ENCODE data around the gene RITA1.

RITA1 gene

GRCh38 chr12:113234483-113234882, 49.0 kb downstream of the RITA1 start:
- peaks cover 20% of the 10 kb centered on the region for H3K4me1 ChIP-seq (ENCODE audit: insufficient read depth, insufficient read length)
- peaks cover 80% of the 10 kb centered on the region for H3K36me3 ChIP-seq (ENCODE audit: insufficient read depth, insufficient read length, low read length)
- no peaks in the 10 kb centered on the region for H3K9me3 ChIP-seq (ENCODE audit: insufficient read depth, low read length)
- no peak for DNase-seq (ENCODE audit: low read depth, low spot score)
- H3K4me3 ChIP-seq (ENCODE audit: insufficient read length, low read depth) = no peak overlapping the region
- no peak overlapping the region for H3K9ac ChIP-seq (ENCODE audit: insufficient read length, low read depth)
- TF ChIP-seq ZNF274 (IDR thresholded peaks at IDR 0.05; ENCODE audit: low read depth, low read length) (no peak), YY1 (IDR thresholded peaks at IDR 0.05; ENCODE audit: insufficient read depth, insufficient read length) (no peak), SUZ12 (IDR thresholded peaks at IDR 0.05; ENCODE audit: extremely low read depth, insufficient read depth, insufficient read length) (no peak)
- no peaks in the 10 kb centered on the region for H3K27me3 ChIP-seq (ENCODE audit: insufficient read depth, insufficient read length)

GRCh38 chr12:113235976-113236375, 50.5 kb downstream of the RITA1 start:
- peaks cover 13% of the 10 kb centered on the region for H3K4me1 ChIP-seq (ENCODE audit: insufficient read depth, insufficient read length)
- H3K9me3 ChIP-seq (ENCODE audit: insufficient read depth, low read length) = no peaks in the 10 kb centered on the region
- peaks cover 73% of the 10 kb centered on the region for H3K36me3 ChIP-seq (ENCODE audit: insufficient read depth, insufficient read length, low read length)
- TF ChIP-seq SUZ12 (IDR thresholded peaks at IDR 0.05; ENCODE audit: extremely low read depth, insufficient read depth, insufficient read length) (no peak), YY1 (IDR thresholded peaks at IDR 0.05; ENCODE audit: insufficient read depth, insufficient read length) (no peak), ZNF274 (IDR thresholded peaks at IDR 0.05; ENCODE audit: low read depth, low read length) (no peak)
- no peaks in the 10 kb centered on the region for H3K27me3 ChIP-seq (ENCODE audit: insufficient read depth, insufficient read length)
- no peak overlapping the region for H3K9ac ChIP-seq (ENCODE audit: insufficient read length, low read depth)
- DNase-seq (ENCODE audit: low read depth, low spot score) = no peak
- H3K4me3 ChIP-seq (ENCODE audit: insufficient read length, low read depth) = no peak overlapping the region

- Histone ChIP-seq H3K4me3 (ENCODE audit: insufficient read length, low read depth) (no peak overlapping the region), H3K9ac (ENCODE audit: insufficient read length, low read depth) (no peak overlapping the region), H3K36me3 (ENCODE audit: insufficient read depth, insufficient read length, low read length) (peaks cover 72% of the 10 kb centered on the region), H3K9me3 (ENCODE audit: insufficient read depth, low read length) (no peaks in the 10 kb centered on the region), H3K4me1 (ENCODE audit: insufficient read depth, insufficient read length) (peaks cover 11% of the 10 kb centered on the region), H3K27me3 (ENCODE audit: insufficient read depth, insufficient read length) (no peaks in the 10 kb centered on the region)
- no peak for DNase-seq (ENCODE audit: low read depth, low spot score)
- TF ChIP-seq ZNF274 (IDR thresholded peaks at IDR 0.05; ENCODE audit: low read depth, low read length) (no peak), YY1 (IDR thresholded peaks at IDR 0.05; ENCODE audit: insufficient read depth, insufficient read length) (no peak)
These were observed 51.2 kb downstream of the RITA1 start for GRCh38 chr12:113236539-113237399.

- Histone ChIP-seq H3K9ac (ENCODE audit: insufficient read length, low read depth) (no peak overlapping the region), H3K36me3 (ENCODE audit: insufficient read depth, insufficient read length, low read length) (peaks cover 72% of the 10 kb centered on the region), H3K4me1 (ENCODE audit: insufficient read depth, insufficient read length) (peaks cover 7% of the 10 kb centered on the region), H3K4me3 (ENCODE audit: insufficient read length, low read depth) (no peak overlapping the region), H3K27me3 (ENCODE audit: insufficient read depth, insufficient read length) (no peaks in the 10 kb centered on the region), H3K9me3 (ENCODE audit: insufficient read depth, low read length) (no peaks in the 10 kb centered on the region)
- TF ChIP-seq ZNF274 (IDR thresholded peaks at IDR 0.05; ENCODE audit: low read depth, low read length) = no peak
- TF ChIP-seq SUZ12 (IDR thresholded peaks at IDR 0.05; ENCODE audit: extremely low read depth, insufficient read depth, insufficient read length) = no peak
- no peak for TF ChIP-seq YY1 (IDR thresholded peaks at IDR 0.05; ENCODE audit: insufficient read depth, insufficient read length)
- no peak for DNase-seq (ENCODE audit: low read depth, low spot score)
These were observed 52.2 kb downstream of the RITA1 start for GRCh38 chr12:113237748-113238147.

GRCh38 chr12:113238309-113238708, 52.8 kb downstream of the RITA1 start:
- TF ChIP-seq YY1 (IDR thresholded peaks at IDR 0.05; ENCODE audit: insufficient read depth, insufficient read length) (no peak), SUZ12 (IDR thresholded peaks at IDR 0.05; ENCODE audit: extremely low read depth, insufficient read depth, insufficient read length) (no peak), ZNF274 (IDR thresholded peaks at IDR 0.05; ENCODE audit: low read depth, low read length) (no peak)
- Histone ChIP-seq H3K27me3 (ENCODE audit: insufficient read depth, insufficient read length) (no peaks in the 10 kb centered on the region), H3K4me1 (ENCODE audit: insufficient read depth, insufficient read length) (peaks cover 3% of the 10 kb centered on the region), H3K9me3 (ENCODE audit: insufficient read depth, low read length) (no peaks in the 10 kb centered on the region), H3K4me3 (ENCODE audit: insufficient read length, low read depth) (no peak overlapping the region), H3K36me3 (ENCODE audit: insufficient read depth, insufficient read length, low read length) (peaks cover 68% of the 10 kb centered on the region), H3K9ac (ENCODE audit: insufficient read length, low read depth) (no peak overlapping the region)
- DNase-seq (ENCODE audit: low read depth, low spot score) = no peak

- H3K27me3 ChIP-seq (ENCODE audit: insufficient read depth, insufficient read length) = no peaks in the 10 kb centered on the region
- no peak overlapping the region for H3K4me3 ChIP-seq (ENCODE audit: insufficient read length, low read depth)
- no peaks in the 10 kb centered on the region for H3K4me1 ChIP-seq (ENCODE audit: insufficient read depth, insufficient read length)
- TF ChIP-seq SUZ12 (IDR thresholded peaks at IDR 0.05; ENCODE audit: extremely low read depth, insufficient read depth, insufficient read length) (no peak), ZNF274 (IDR thresholded peaks at IDR 0.05; ENCODE audit: low read depth, low read length) (no peak), YY1 (IDR thresholded peaks at IDR 0.05; ENCODE audit: insufficient read depth, insufficient read length) (no peak)
- H3K9me3 ChIP-seq (ENCODE audit: insufficient read depth, low read length) = no peaks in the 10 kb centered on the region
- no peak overlapping the region for H3K9ac ChIP-seq (ENCODE audit: insufficient read length, low read depth)
- H3K36me3 ChIP-seq (ENCODE audit: insufficient read depth, insufficient read length, low read length) = peaks cover 65% of the 10 kb centered on the region
- no peak for DNase-seq (ENCODE audit: low read depth, low spot score)
These were observed 53.8 kb downstream of the RITA1 start for GRCh38 chr12:113239288-113239771.

GRCh38 chr12:113239811-113240331, 54.4 kb downstream of the RITA1 start:
- Histone ChIP-seq H3K4me1 (ENCODE audit: insufficient read depth, insufficient read length) (no peaks in the 10 kb centered on the region), H3K9me3 (ENCODE audit: insufficient read depth, low read length) (no peaks in the 10 kb centered on the region), H3K36me3 (ENCODE audit: insufficient read depth, insufficient read length, low read length) (peaks cover 64% of the 10 kb centered on the region), H3K4me3 (ENCODE audit: insufficient read length, low read depth) (no peak overlapping the region), H3K9ac (ENCODE audit: insufficient read length, low read depth) (no peak overlapping the region), H3K27me3 (ENCODE audit: insufficient read depth, insufficient read length) (no peaks in the 10 kb centered on the region)
- no peak for DNase-seq (ENCODE audit: low read depth, low spot score)
- TF ChIP-seq SUZ12 (IDR thresholded peaks at IDR 0.05; ENCODE audit: extremely low read depth, insufficient read depth, insufficient read length) = no peak

Data from NT2/D1 (cell line).